ENCODE data around the gene CACNB4. TPM values are rescaled to one million over a fixed set of nuclear protein-coding genes. Genes with fewer than 3 reads are reported as not detected.

Gene CACNB4
- total RNA-seq, 2 donors from 2014 or later: 0.93 to 0.95 TPM

DNA sequence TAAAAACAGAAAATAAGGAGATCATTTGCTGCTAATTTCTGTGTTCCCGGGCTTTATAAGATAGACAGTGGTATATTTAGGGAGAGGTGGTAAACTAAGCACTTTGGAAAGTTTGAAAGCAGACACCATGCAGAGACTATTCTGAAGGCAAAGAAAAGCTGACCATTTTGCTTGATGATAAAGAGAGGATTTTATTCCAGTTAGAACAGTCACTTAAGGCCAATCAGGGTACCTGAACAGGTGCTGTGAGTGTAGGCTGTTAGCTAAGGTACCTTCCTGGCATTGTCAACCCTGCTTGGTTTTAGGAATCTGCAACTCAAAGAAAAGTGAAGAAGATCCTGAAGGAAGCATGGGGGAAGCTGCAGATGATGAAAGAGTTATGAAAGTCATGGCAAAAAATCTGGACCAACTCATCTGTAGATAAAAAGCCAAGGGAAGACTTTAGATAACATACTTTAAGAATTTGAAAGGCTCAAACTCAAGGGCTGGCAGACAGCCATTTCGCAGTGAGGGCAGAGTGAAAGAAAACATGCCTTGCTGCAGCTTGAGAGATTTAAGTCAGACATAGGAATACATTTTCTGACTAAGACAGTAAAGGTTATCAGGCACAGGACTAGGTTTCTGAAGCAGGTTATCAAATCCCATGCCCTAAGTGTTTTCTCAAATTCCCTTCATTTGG, 190.5 kb downstream of the CACNB4 start:
- no peaks in the 10 kb centered on the region for H3K4me1 ChIP-seq (ENCODE audit: control insufficient read depth, insufficient read depth, low read length)
- no peak for DNase-seq
- peak overlapping the region; percentile 48 for H3K27ac ChIP-seq (ENCODE audit: low read depth, low read length)
- H3K9ac ChIP-seq (ENCODE audit: extremely low read depth, low read length, poor library complexity, severe bottlenecking): no peak overlapping the region
- H3K36me3 ChIP-seq (ENCODE audit: control insufficient read depth, insufficient read depth, low read length): no peaks in the 10 kb centered on the region
- peaks cover 7% of the 10 kb centered on the region for H3K9me3 Mint-ChIP-seq
- TF ChIP-seq, protein P1, sequence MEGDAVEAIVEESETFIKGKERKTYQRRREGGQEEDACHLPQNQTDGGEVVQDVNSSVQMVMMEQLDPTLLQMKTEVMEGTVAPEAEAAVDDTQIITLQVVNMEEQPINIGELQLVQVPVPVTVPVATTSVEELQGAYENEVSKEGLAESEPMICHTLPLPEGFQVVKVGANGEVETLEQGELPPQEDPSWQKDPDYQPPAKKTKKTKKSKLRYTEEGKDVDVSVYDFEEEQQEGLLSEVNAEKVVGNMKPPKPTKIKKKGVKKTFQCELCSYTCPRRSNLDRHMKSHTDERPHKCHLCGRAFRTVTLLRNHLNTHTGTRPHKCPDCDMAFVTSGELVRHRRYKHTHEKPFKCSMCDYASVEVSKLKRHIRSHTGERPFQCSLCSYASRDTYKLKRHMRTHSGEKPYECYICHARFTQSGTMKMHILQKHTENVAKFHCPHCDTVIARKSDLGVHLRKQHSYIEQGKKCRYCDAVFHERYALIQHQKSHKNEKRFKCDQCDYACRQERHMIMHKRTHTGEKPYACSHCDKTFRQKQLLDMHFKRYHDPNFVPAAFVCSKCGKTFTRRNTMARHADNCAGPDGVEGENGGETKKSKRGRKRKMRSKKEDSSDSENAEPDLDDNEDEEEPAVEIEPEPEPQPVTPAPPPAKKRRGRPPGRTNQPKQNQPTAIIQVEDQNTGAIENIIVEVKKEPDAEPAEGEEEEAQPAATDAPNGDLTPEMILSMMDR (conservative IDR thresholded peaks at IDR 0.05): no peak
- 90 to 97% methylated on average over 2 of the region's 2 CpGs for WGBS, 2 experiments (ENCODE audit: insufficient coverage in 1 of 2, insufficient read length in 1 of 2)
- H3K27me3 ChIP-seq (ENCODE audit: control insufficient read depth, insufficient read depth, low read length, poor library complexity, severe bottlenecking): no peaks in the 10 kb centered on the region
- no peaks in the 10 kb centered on the region for H3K9me3 ChIP-seq (ENCODE audit: control insufficient read depth, low read length)
- no peak overlapping the region for H3K27ac Mint-ChIP-seq
- H3K27me3 Mint-ChIP-seq (ENCODE audit: insufficient read depth): no peaks in the 10 kb centered on the region
- H3K4me3 ChIP-seq (ENCODE audit: low read length): no peak overlapping the region
- H3K4me1 Mint-ChIP-seq: peaks cover 6% of the 10 kb centered on the region
- H3K36me3 Mint-ChIP-seq (ENCODE audit: low read depth): no peaks in the 10 kb centered on the region
- H3K4me3 Mint-ChIP-seq: no peak overlapping the region

DNA sequence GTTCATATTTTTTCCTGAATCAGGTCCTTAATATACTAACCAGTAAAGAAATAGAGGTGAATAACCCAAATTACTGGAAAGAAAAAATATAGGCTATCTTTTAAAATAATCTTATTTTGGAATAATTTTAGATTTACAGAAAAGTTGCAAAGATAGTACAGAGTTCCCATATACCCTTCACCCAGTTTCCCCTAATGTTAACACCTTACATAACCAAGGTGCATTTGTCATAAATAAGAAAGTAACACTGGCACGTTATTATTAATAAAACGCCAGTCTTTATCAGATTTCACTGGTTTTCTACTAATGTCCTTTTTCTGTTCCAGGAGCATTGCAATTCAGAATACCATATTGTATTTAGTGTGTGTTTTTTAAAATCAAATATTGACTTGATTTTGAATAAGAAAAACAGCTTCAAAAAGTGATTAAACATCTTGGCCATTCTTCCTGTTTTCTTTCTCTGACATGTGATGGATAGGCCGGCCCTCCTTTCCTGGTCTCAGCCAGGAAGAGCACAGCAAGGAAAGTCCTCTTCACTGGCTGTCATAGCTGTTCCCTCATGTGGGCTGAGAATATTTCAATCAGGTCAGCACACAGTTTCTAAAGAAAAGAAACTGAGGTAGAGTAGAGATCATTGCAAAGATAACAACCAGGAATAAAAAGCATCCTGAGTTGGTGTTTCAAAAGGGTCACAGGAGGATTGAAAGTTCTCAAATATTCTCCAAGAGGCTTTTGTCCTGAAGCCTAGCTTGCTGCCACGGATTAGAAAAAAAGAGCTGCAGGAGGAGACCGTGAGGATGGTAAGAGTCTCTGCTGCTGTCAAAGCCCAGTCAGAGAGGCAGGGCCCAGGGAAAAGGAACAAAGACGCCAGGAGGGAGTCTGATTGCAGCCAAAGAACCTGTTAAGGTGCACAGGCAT, 191.3 kb downstream of the CACNB4 start:
- Histone ChIP-seq H3K4me1 (ENCODE audit: control insufficient read depth, insufficient read depth, low read length) (no peaks in the 10 kb centered on the region), H3K4me3 (ENCODE audit: low read length) (no peak overlapping the region), H3K9me3 (ENCODE audit: control insufficient read depth, low read length) (no peaks in the 10 kb centered on the region), H3K27ac (ENCODE audit: low read depth, low read length) (peak overlapping the region; percentile 48), H3K27me3 (ENCODE audit: control insufficient read depth, insufficient read depth, low read length, poor library complexity, severe bottlenecking) (no peaks in the 10 kb centered on the region), H3K9ac (ENCODE audit: extremely low read depth, low read length, poor library complexity, severe bottlenecking) (no peak overlapping the region), H3K36me3 (ENCODE audit: control insufficient read depth, insufficient read depth, low read length) (no peaks in the 10 kb centered on the region)
- Mint-ChIP-seq H3K27me3 (ENCODE audit: insufficient read depth) (no peaks in the 10 kb centered on the region), H3K36me3 (ENCODE audit: low read depth) (no peaks in the 10 kb centered on the region), H3K4me3 (no peak overlapping the region), H3K4me1 (peaks cover 6% of the 10 kb centered on the region), H3K27ac (no peak overlapping the region), H3K9me3 (peaks cover 7% of the 10 kb centered on the region)
- peak; percentile 51 for DNase-seq
- TF ChIP-seq, protein P1 (conservative IDR thresholded peaks at IDR 0.05): no peak
- WGBS, 2 experiments (ENCODE audit: insufficient coverage in 1 of 2, insufficient read length in 1 of 2): 41 to 69% methylated on average over 4 to 6 of the region's 6 CpGs

DNA sequence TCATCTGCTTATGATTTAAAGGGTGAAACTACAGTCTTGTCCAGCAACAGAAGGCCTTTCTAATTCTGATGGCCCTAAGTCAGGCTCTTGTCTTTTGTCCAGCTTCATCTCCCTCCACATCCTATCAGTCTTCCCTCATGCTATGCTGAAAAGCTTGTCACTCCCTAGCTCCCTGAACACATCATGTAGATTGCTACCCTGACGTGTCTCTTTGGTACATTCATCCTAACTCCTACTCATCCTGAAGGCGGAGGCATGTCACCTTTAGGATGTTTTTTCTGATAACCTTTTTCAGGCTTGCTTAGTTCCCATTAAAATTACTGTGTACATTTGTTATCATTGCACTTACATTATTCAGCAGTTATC, 192.2 kb downstream of the CACNB4 start:
- Mint-ChIP-seq H3K4me3 (no peak overlapping the region), H3K9me3 (peaks cover 7% of the 10 kb centered on the region), H3K36me3 (ENCODE audit: low read depth) (no peaks in the 10 kb centered on the region), H3K4me1 (peaks cover 6% of the 10 kb centered on the region), H3K27ac (no peak overlapping the region), H3K27me3 (ENCODE audit: insufficient read depth) (no peaks in the 10 kb centered on the region)
- Histone ChIP-seq H3K9ac (ENCODE audit: extremely low read depth, low read length, poor library complexity, severe bottlenecking) (no peak overlapping the region), H3K4me3 (ENCODE audit: low read length) (no peak overlapping the region), H3K27ac (ENCODE audit: low read depth, low read length) (no peak overlapping the region), H3K9me3 (ENCODE audit: control insufficient read depth, low read length) (no peaks in the 10 kb centered on the region), H3K27me3 (ENCODE audit: control insufficient read depth, insufficient read depth, low read length, poor library complexity, severe bottlenecking) (no peaks in the 10 kb centered on the region), H3K36me3 (ENCODE audit: control insufficient read depth, insufficient read depth, low read length) (no peaks in the 10 kb centered on the region), H3K4me1 (ENCODE audit: control insufficient read depth, insufficient read depth, low read length) (no peaks in the 10 kb centered on the region)
- no peak for DNase-seq
- TF ChIP-seq, protein P1 (conservative IDR thresholded peaks at IDR 0.05): no peak
- WGBS, 2 experiments (ENCODE audit: insufficient coverage in 1 of 2, insufficient read length in 1 of 2): 83 to 95% methylated on average over 2 of the region's 2 CpGs

Data from endodermal cell (in vitro differentiated cells).